Progenitor cell of endocrine pancreas (in vitro differentiated cells): Measurements from ENCODE around the gene FYN. TPM values are rescaled to one million over a fixed set of nuclear protein-coding genes. Genes with fewer than 3 reads are reported as not detected.

ENCODE experiments used
- DNase-seq: peaks from one replicate; pipeline ENCODE4 v3.0.0; 2021; ENCODE audit warnings: low spot score; ENCODE audit not compliant: unreplicated experiment
- H3K27ac Mint-ChIP-seq: 2 replicates; pipeline ENCODE4 v1.8.0; 2021; ENCODE audit warnings: mild to moderate bottlenecking, moderate library complexity, mixed read lengths
- H3K27me3 Mint-ChIP-seq: 2 replicates; pipeline ENCODE4 v1.8.0; 2021; ENCODE audit warnings: mixed read lengths
- H3K36me3 Mint-ChIP-seq: 2 replicates; pipeline ENCODE4 v1.8.0; 2022; ENCODE audit warnings: mixed read lengths; ENCODE audit not compliant: insufficient read depth
- H3K4me1 Mint-ChIP-seq: 2 replicates; pipeline ENCODE4 v1.8.0; 2021; ENCODE audit warnings: low read depth, mixed read lengths
- H3K4me3 Mint-ChIP-seq: 2 replicates; pipeline ENCODE4 v1.8.0; 2021; ENCODE audit warnings: low read depth, mild to moderate bottlenecking, moderate library complexity, mixed read lengths
- H3K9me3 Mint-ChIP-seq: 2 replicates; pipeline ENCODE4 v1.8.0; 2021; ENCODE audit warnings: low read depth, mixed read lengths
- CTCF ChIP-seq: fragments of 200-600 bp; sonication (generic); IDR thresholded peaks from one replicate; pipeline ENCODE4 v1.5.0; 2021; ENCODE audit warnings: antibody characterized with exemption, mild to moderate bottlenecking; ENCODE audit not compliant: unreplicated experiment
- total RNA-seq: library from RNA; stranded (reverse); gene quantifications from 2 replicates; pipeline ENCODE4 v1.2.1, GENCODE V29; 2021

Gene FYN
- total RNA-seq, 1 donor from 2014 or later = 169 TPM

GRCh38 chr6:111631903-111632460 is 241.3 kb downstream of the FYN start:
- no peak for TF ChIP-seq CTCF
- Mint-ChIP-seq H3K27ac (peak overlapping the region; percentile 69), H3K27me3 (peaks cover 5% of the 10 kb centered on the region), H3K4me1 (peaks cover 12% of the 10 kb centered on the region), H3K4me3 (no peak overlapping the region), H3K9me3 (peaks cover 4% of the 10 kb centered on the region), H3K36me3 (peaks cover 2% of the 10 kb centered on the region)
- DNase-seq = no peak

GRCh38 chr6:111631018-111631417 is 242.2 kb downstream of the FYN start:
- H3K9me3 Mint-ChIP-seq = no peaks in the 10 kb centered on the region
- no peaks in the 10 kb centered on the region for H3K36me3 Mint-ChIP-seq
- H3K4me3 Mint-ChIP-seq = no peak overlapping the region
- H3K27me3 Mint-ChIP-seq = peaks cover 5% of the 10 kb centered on the region
- no peak for DNase-seq
- no peak for TF ChIP-seq CTCF
- peaks cover 15% of the 10 kb centered on the region for H3K4me1 Mint-ChIP-seq
- no peak overlapping the region for H3K27ac Mint-ChIP-seq

GRCh38 chr6:111628142-111628850 is 245.0 kb downstream of the FYN start:
- Mint-ChIP-seq H3K27ac (no peak overlapping the region), H3K4me3 (no peak overlapping the region), H3K4me1 (peaks cover 15% of the 10 kb centered on the region), H3K9me3 (no peaks in the 10 kb centered on the region), H3K27me3 (peaks cover 8% of the 10 kb centered on the region), H3K36me3 (no peaks in the 10 kb centered on the region)
- no peak for DNase-seq
- TF ChIP-seq CTCF = no peak

- H3K9me3 Mint-ChIP-seq = no peaks in the 10 kb centered on the region
- H3K27ac Mint-ChIP-seq = no peak overlapping the region
- H3K27me3 Mint-ChIP-seq = peaks cover 6% of the 10 kb centered on the region
- H3K4me3 Mint-ChIP-seq = no peak overlapping the region
- no peaks in the 10 kb centered on the region for H3K36me3 Mint-ChIP-seq
- no peak for DNase-seq
- no peak for TF ChIP-seq CTCF
- H3K4me1 Mint-ChIP-seq = peaks cover 11% of the 10 kb centered on the region
Measured at GRCh38 chr6:111626441-111626840, 246.8 kb downstream of the FYN start.

- no peak overlapping the region for H3K4me3 Mint-ChIP-seq
- no peak for TF ChIP-seq CTCF
- no peak overlapping the region for H3K27ac Mint-ChIP-seq
- no peak for DNase-seq
- H3K36me3 Mint-ChIP-seq = no peaks in the 10 kb centered on the region
- peaks cover 7% of the 10 kb centered on the region for H3K4me1 Mint-ChIP-seq
- H3K27me3 Mint-ChIP-seq = peaks cover 9% of the 10 kb centered on the region
- no peaks in the 10 kb centered on the region for H3K9me3 Mint-ChIP-seq
Measured at GRCh38 chr6:111625461-111626391, 247.5 kb downstream of the FYN start.
